ENCODE results near the gene ZFAND3. TPM values are rescaled to one million over a fixed set of nuclear protein-coding genes. Genes with fewer than 3 reads are reported as not detected.

ZFAND3 gene
- total and polyA plus RNA-seq, 2 experiments from 2014 or later, result 16.9 to 28.2 TPM

- Histone ChIP-seq H3K9me2 (ENCODE audit: insufficient read depth) (no peaks in the 10 kb centered on the region), H3K4me2 (no peak overlapping the region), H3K4me3 (no peak overlapping the region), H2AFZ (no peak overlapping the region), H3K27me3 (ENCODE audit: insufficient read depth) (no peaks in the 10 kb centered on the region), H4K20me1 (replicated peaks; ENCODE audit: insufficient read depth) (no peaks in the 10 kb centered on the region), H3K36me3 (ENCODE audit: insufficient read depth) (no peaks in the 10 kb centered on the region), H3K79me2 (replicated peaks; ENCODE audit: insufficient read depth) (peaks cover 26% of the 10 kb centered on the region), H3K27ac (ENCODE audit: low read depth) (no peak overlapping the region), H3K4me1 (ENCODE audit: insufficient read depth) (peaks cover 9% of the 10 kb centered on the region), H3F3A (replicated peaks; ENCODE audit: low read depth) (no peaks in the 10 kb centered on the region)
- Mint-ChIP-seq H3K36me3 (ENCODE audit: low read depth) (no peaks in the 10 kb centered on the region), H3K27me3 (ENCODE audit: insufficient read depth, low read depth, poor library complexity) (no peaks in the 10 kb centered on the region), H3K4me3 (no peak overlapping the region), H3K4me1 (peaks cover 37% of the 10 kb centered on the region), H3K27ac (no peak overlapping the region), H3K9me3 (no peaks in the 10 kb centered on the region)
- no peak for TF ChIP-seq ZNF331 (CRISPR knock-in tag; IDR thresholded peaks at IDR 0.05; ENCODE audit: low read depth)
- no peak for TF ChIP-seq JUNB (IDR thresholded peaks at IDR 0.05; ENCODE audit: unreplicated experiment)
- no peak for TF ChIP-seq EZH2 (IDR thresholded peaks at IDR 0.05; ENCODE audit: low read depth, unreplicated experiment)
- no peak for TF ChIP-seq REST (IDR thresholded peaks at IDR 0.05; ENCODE audit: unreplicated experiment)
- no peak for TF ChIP-seq STAT1 (IDR thresholded peaks at IDR 0.05; ENCODE audit: unreplicated experiment)
- TF ChIP-seq ETS1 (IDR thresholded peaks at IDR 0.05), result no peak
- TF ChIP-seq POLR2AphosphoS5 (IDR thresholded peaks at IDR 0.05; ENCODE audit: low read depth), result no peak
- no peak for TF ChIP-seq CREB1 (CRISPR knock-in tag; IDR thresholded peaks at IDR 0.05; ENCODE audit: low read depth)
- TF ChIP-seq CTCF (conservative IDR thresholded peaks at IDR 0.05; ENCODE audit: low read depth in 2 of 2), result no peak
- no peak for TF ChIP-seq EZH2phosphoT487 (IDR thresholded peaks at IDR 0.05; ENCODE audit: unreplicated experiment)
- no peak for TF ChIP-seq NANOG (IDR thresholded peaks at IDR 0.05; ENCODE audit: borderline replicate concordance)
- TF ChIP-seq ZNF114 (CRISPR knock-in tag; IDR thresholded peaks at IDR 0.05), result no peak
- no peak for TF ChIP-seq ZNF462 (CRISPR knock-in tag; IDR thresholded peaks at IDR 0.05)
- DNase-seq (ENCODE audit: low spot score) (no peak), ATAC-seq (no peak)
Measured at GRCh38 chr6:38032797-38033196, 213.3 kb downstream of the ZFAND3 start.

Measured in GM23338 (cell line).